ENCODE results near the gene CPT1C. TPM values are rescaled to one million over a fixed set of nuclear protein-coding genes. Genes with fewer than 3 reads are reported as not detected.

CPT1C gene
- total and polyA plus RNA-seq, 4 donors, result 0.37 to 0.75 (median 0.59) TPM

DNA sequence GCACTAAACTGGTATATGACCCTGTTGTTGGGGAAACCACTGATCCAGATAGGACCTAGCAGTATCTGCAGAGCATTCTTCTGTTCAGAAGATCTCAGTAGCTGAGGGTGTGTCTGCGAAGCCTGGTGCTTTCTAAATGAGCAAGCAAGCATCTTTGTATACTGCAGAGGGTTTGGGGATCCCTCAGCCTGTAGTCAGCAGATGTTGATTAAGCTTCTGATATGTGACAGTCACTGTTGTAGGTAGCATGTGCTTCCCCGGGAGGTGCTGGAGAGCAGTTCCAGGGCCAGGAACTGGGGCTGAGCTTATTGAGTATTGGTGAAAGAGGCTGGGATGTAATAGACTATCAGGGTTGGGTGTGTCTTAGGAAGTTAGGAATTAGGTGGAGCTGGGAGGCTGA lies 47.5 kb upstream of the CPT1C start (continued):
- no peak for TF ChIP-seq NR2F2 (IDR thresholded peaks at IDR 0.05)

DNA sequence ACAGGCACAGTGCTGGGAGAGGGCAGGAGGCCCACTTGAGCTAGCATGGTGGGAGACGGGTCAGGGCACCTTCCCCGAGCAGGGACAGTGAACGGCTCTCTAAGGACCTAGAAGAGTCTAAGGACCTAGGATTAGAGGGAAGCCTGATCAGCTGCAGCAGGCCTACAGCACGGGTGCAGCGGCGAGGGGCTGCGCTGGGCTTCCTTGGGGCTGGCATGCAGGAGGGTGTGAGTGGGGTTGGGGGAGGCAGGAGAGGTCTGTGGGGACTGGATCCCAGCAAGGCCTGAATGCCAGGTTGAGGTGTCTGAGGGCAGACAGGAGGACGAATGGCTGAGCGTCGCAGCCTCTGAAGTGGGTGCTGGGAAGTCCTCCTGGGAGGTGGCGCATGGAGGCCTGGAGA lies 45.3 kb upstream of the CPT1C start:
- DNase-seq (ENCODE audit: low spot score), result no peak
- Histone ChIP-seq H3K4me3 (ENCODE audit: low read depth in 1 of 3, low read length in 3 of 3) (no peak overlapping the region), H3K9ac (ENCODE audit: low read depth in 1 of 2, low read length in 2 of 2) (no peak overlapping the region), H3K27me3 (ENCODE audit: control insufficient read depth in 4 of 4, insufficient read depth in 4 of 4, low read length in 3 of 4) (no peaks in the 10 kb centered on the region), H3K36me3 (ENCODE audit: control insufficient read depth in 4 of 4, insufficient read depth in 3 of 4, low read depth in 1 of 4, low read length in 3 of 4) (peaks cover 5 to 25% (median 20%) of the 10 kb centered on the region in 4 donors), H3K9me3 (ENCODE audit: control insufficient read depth in 4 of 4, low read length in 3 of 4) (no peaks in the 10 kb centered on the region), H3K27ac (ENCODE audit: low read depth in 1 of 2, low read length in 2 of 2) (no peak overlapping the region), H3K4me1 (ENCODE audit: control insufficient read depth in 4 of 4, insufficient read depth in 4 of 4, low read length in 3 of 4) (peaks cover 0 to 26% (median 13%) of the 10 kb centered on the region in 4 donors)
- whole genome bisulfite sequencing, result 94% methylated on average over 11 of the region's 11 CpGs
- TF ChIP-seq NR2F2 (IDR thresholded peaks at IDR 0.05) (no peak), YY1 (IDR thresholded peaks at IDR 0.05) (no peak), TAF1 (conservative IDR thresholded peaks at IDR 0.05) (no peak), FOXA2 (IDR thresholded peaks at IDR 0.05) (no peak), HNF4A (conservative IDR thresholded peaks at IDR 0.05) (no peak), SP1 (IDR thresholded peaks at IDR 0.05) (no peak), HNF4G (IDR thresholded peaks at IDR 0.05) (no peak), RAD21 (IDR thresholded peaks at IDR 0.05) (no peak), RXRA (IDR thresholded peaks at IDR 0.05) (no peak), JUND (IDR thresholded peaks at IDR 0.05) (no peak)
- TF ChIP-seq, protein P1, sequence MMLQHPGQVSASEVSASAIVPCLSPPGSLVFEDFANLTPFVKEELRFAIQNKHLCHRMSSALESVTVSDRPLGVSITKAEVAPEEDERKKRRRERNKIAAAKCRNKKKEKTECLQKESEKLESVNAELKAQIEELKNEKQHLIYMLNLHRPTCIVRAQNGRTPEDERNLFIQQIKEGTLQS (IDR thresholded peaks at IDR 0.05), result no peak
- TF ChIP-seq, protein P2, sequence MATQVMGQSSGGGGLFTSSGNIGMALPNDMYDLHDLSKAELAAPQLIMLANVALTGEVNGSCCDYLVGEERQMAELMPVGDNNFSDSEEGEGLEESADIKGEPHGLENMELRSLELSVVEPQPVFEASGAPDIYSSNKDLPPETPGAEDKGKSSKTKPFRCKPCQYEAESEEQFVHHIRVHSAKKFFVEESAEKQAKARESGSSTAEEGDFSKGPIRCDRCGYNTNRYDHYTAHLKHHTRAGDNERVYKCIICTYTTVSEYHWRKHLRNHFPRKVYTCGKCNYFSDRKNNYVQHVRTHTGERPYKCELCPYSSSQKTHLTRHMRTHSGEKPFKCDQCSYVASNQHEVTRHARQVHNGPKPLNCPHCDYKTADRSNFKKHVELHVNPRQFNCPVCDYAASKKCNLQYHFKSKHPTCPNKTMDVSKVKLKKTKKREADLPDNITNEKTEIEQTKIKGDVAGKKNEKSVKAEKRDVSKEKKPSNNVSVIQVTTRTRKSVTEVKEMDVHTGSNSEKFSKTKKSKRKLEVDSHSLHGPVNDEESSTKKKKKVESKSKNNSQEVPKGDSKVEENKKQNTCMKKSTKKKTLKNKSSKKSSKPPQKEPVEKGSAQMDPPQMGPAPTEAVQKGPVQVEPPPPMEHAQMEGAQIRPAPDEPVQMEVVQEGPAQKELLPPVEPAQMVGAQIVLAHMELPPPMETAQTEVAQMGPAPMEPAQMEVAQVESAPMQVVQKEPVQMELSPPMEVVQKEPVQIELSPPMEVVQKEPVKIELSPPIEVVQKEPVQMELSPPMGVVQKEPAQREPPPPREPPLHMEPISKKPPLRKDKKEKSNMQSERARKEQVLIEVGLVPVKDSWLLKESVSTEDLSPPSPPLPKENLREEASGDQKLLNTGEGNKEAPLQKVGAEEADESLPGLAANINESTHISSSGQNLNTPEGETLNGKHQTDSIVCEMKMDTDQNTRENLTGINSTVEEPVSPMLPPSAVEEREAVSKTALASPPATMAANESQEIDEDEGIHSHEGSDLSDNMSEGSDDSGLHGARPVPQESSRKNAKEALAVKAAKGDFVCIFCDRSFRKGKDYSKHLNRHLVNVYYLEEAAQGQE (IDR thresholded peaks at IDR 0.05), result no peak
- TF ChIP-seq, protein P3, sequence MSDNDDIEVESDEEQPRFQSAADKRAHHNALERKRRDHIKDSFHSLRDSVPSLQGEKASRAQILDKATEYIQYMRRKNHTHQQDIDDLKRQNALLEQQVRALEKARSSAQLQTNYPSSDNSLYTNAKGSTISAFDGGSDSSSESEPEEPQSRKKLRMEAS (IDR thresholded peaks at IDR 0.05), result no peak
- TF ChIP-seq, protein P4, sequence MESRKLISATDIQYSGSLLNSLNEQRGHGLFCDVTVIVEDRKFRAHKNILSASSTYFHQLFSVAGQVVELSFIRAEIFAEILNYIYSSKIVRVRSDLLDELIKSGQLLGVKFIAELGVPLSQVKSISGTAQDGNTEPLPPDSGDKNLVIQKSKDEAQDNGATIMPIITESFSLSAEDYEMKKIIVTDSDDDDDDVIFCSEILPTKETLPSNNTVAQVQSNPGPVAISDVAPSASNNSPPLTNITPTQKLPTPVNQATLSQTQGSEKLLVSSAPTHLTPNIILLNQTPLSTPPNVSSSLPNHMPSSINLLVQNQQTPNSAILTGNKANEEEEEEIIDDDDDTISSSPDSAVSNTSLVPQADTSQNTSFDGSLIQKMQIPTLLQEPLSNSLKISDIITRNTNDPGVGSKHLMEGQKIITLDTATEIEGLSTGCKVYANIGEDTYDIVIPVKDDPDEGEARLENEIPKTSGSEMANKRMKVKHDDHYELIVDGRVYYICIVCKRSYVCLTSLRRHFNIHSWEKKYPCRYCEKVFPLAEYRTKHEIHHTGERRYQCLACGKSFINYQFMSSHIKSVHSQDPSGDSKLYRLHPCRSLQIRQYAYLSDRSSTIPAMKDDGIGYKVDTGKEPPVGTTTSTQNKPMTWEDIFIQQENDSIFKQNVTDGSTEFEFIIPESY (IDR thresholded peaks at IDR 0.05), result no peak

DNA sequence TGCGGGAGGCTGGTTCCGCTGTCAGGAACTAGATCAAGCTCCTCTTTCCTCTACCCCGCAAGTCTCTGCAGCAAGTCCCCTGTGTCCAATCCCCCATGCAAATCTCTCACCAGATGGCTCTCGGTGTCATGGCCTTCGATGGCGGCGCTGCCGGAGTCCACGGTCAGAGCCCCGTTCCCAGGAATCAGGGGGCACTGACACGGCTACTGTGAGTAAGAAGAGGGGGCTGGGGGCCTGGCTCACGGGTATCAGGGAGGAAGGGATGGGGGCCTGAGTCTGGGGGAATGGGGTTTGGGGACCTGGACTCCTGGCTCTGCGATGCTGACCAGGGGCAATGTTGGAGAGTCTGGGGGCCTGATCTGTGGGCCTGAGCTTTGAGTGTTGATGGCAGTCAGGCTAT lies 44.9 kb upstream of the CPT1C start:
- Histone ChIP-seq H3K36me3 (ENCODE audit: control insufficient read depth in 4 of 4, insufficient read depth in 3 of 4, low read depth in 1 of 4, low read length in 3 of 4) (peaks cover 6 to 27% (median 21%) of the 10 kb centered on the region in 4 donors), H3K9me3 (ENCODE audit: control insufficient read depth in 4 of 4, low read length in 3 of 4) (no peaks in the 10 kb centered on the region), H3K4me3 (ENCODE audit: low read depth in 1 of 3, low read length in 3 of 3) (no peak overlapping the region), H3K27ac (ENCODE audit: low read depth in 1 of 2, low read length in 2 of 2) (no peak overlapping the region), H3K9ac (ENCODE audit: low read depth in 1 of 2, low read length in 2 of 2) (no peak overlapping the region), H3K27me3 (ENCODE audit: control insufficient read depth in 4 of 4, insufficient read depth in 4 of 4, low read length in 3 of 4) (no peaks in the 10 kb centered on the region), H3K4me1 (ENCODE audit: control insufficient read depth in 4 of 4, insufficient read depth in 4 of 4, low read length in 3 of 4) (peaks cover 0 to 22% (median 13%) of the 10 kb centered on the region in 4 donors)
- DNase-seq (ENCODE audit: low spot score), result no peak
- WGBS, result 92% methylated on average over 13 of the region's 13 CpGs
- TF ChIP-seq, protein P2 (IDR thresholded peaks at IDR 0.05), result no peak
- TF ChIP-seq HNF4A (conservative IDR thresholded peaks at IDR 0.05) (no peak), NR2F2 (IDR thresholded peaks at IDR 0.05) (no peak), FOXA1 (IDR thresholded peaks at IDR 0.05) (no peak), FOXA2 (IDR thresholded peaks at IDR 0.05) (no peak), EGR1 (IDR thresholded peaks at IDR 0.05; ENCODE audit: low read depth in 2 of 2) (no peak)
- TF ChIP-seq, protein P1 (IDR thresholded peaks at IDR 0.05), result no peak
- TF ChIP-seq, protein P5, sequence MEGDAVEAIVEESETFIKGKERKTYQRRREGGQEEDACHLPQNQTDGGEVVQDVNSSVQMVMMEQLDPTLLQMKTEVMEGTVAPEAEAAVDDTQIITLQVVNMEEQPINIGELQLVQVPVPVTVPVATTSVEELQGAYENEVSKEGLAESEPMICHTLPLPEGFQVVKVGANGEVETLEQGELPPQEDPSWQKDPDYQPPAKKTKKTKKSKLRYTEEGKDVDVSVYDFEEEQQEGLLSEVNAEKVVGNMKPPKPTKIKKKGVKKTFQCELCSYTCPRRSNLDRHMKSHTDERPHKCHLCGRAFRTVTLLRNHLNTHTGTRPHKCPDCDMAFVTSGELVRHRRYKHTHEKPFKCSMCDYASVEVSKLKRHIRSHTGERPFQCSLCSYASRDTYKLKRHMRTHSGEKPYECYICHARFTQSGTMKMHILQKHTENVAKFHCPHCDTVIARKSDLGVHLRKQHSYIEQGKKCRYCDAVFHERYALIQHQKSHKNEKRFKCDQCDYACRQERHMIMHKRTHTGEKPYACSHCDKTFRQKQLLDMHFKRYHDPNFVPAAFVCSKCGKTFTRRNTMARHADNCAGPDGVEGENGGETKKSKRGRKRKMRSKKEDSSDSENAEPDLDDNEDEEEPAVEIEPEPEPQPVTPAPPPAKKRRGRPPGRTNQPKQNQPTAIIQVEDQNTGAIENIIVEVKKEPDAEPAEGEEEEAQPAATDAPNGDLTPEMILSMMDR (IDR thresholded peaks at IDR 0.05; ENCODE audit: low read depth, low read length, missing input control), result no peak
- TF ChIP-seq, protein P4 (IDR thresholded peaks at IDR 0.05), result no peak

All from liver (tissue), 9 donors.